Neural progenitor cell (in vitro differentiated cells): ENCODE results near the gene UBE2F. TPM values are rescaled to one million over a fixed set of nuclear protein-coding genes. Genes with fewer than 3 reads are reported as not detected.
"Not testable (repeated sequence)": the region's sequence is repeated elsewhere in the genome, so short reads cannot be mapped to it uniquely, and the experiment has no call there.

Experiments
- DNase-seq: peaks from one replicate; pipeline ENCODE4 v3.0.0-alpha.2; 2016; ENCODE audit warnings: low spot score
- H2AFZ ChIP-seq: fragments of 200-600 bp; sonication (generic); replicated peaks from 2 replicates; pipeline ENCODE4 v1.6.1; 2016; ENCODE audit warnings: antibody characterized with exemption
- H3F3A ChIP-seq: fragments of 200-600 bp; sonication (generic); 2 replicates; pipeline ENCODE4 v1.6.1; 2016; ENCODE audit warnings: antibody characterized with exemption, low read depth
- H3K27ac ChIP-seq: fragments of 200-600 bp; sonication (generic); 2 replicates; pipeline ENCODE4 v1.5.1; 2016; ENCODE audit warnings: mild to moderate bottlenecking
- H3K27me3 ChIP-seq: fragments of 200-600 bp; sonication (generic); 2 replicates; pipeline ENCODE4 v1.6.1; 2016; ENCODE audit warnings: mild to moderate bottlenecking, moderate library complexity
- H3K36me3 ChIP-seq: fragments of 200-600 bp; sonication (generic); 2 replicates; pipeline ENCODE4 v1.5.1; 2016
- H3K4me1 ChIP-seq: fragments of 200-600 bp; sonication (generic); 2 replicates; pipeline ENCODE4 v1.6.1; 2016; ENCODE audit warnings: mixed run types
- H3K4me2 ChIP-seq: fragments of 200-600 bp; sonication (generic); 2 replicates; pipeline ENCODE4 v1.6.1; 2016
- H3K4me3 ChIP-seq: fragments of 200-600 bp; sonication (generic); 2 replicates; pipeline ENCODE4 v1.5.1; 2016
- H3K79me2 ChIP-seq: fragments of 200-600 bp; sonication (generic); 2 replicates; pipeline ENCODE4 v1.6.1; 2016; ENCODE audit warnings: low read depth
- H3K9ac ChIP-seq: fragments of 200-600 bp; sonication (generic); 2 replicates; pipeline ENCODE4 v1.6.1; 2016
- H3K9me3 ChIP-seq: fragments of 200-600 bp; sonication (generic); 2 replicates; pipeline ENCODE4 v1.5.1; 2016; ENCODE audit warnings: low read depth
- H4K20me1 ChIP-seq: fragments of 200-600 bp; sonication (generic); 2 replicates; pipeline ENCODE4 v1.6.1; 2016; ENCODE audit warnings: low read depth
- H3K27ac Mint-ChIP-seq: 3 replicates; pipeline ENCODE4 v1.8.0; 2021; ENCODE audit warnings: mixed read lengths
- H3K27me3 Mint-ChIP-seq: 2 replicates; pipeline ENCODE4 v1.8.0; 2022; ENCODE audit warnings: low read depth, mild to moderate bottlenecking, inconsistent platforms, moderate library complexity, mixed read lengths; ENCODE audit not compliant: insufficient read depth
- H3K36me3 Mint-ChIP-seq: 3 replicates; pipeline ENCODE4 v1.8.0; 2021; ENCODE audit warnings: mixed read lengths
- H3K4me1 Mint-ChIP-seq: 3 replicates; pipeline ENCODE4 v1.8.0; 2021; ENCODE audit warnings: mixed read lengths
- H3K4me3 Mint-ChIP-seq: 3 replicates; pipeline ENCODE4 v1.8.0; 2021; ENCODE audit warnings: mild to moderate bottlenecking, moderate library complexity, mixed read lengths
- H3K9me3 Mint-ChIP-seq: 3 replicates; pipeline ENCODE4 v1.8.0; 2020; ENCODE audit warnings: mixed read lengths
- CTCF ChIP-seq: fragments of 200-600 bp; sonication (generic); IDR thresholded peaks from 2 replicates; pipeline ENCODE4 v1.5.1; 2017; ENCODE audit warnings: antibody characterized with exemption, mild to moderate bottlenecking
- EZH2 ChIP-seq: fragments of 200-600 bp; sonication (generic); IDR thresholded peaks from 2 replicates; pipeline ENCODE4 v1.6.1; 2017; ENCODE audit warnings: antibody characterized with exemption, mild to moderate bottlenecking, moderate library complexity
- EZH2phosphoT487 ChIP-seq: fragments of 200-600 bp; sonication (generic); IDR thresholded peaks from 2 replicates; pipeline ENCODE4 v1.6.1; 2017; ENCODE audit warnings: antibody characterized with exemption
- total RNA-seq: library from RNA; depleted of rRNA; stranded (reverse); fragments of >200 nt; gene quantifications from 2 replicates; pipeline ENCODE4 v1.2.3, GENCODE V29; 2015; ENCODE audit warnings: low replicate concordance

Gene UBE2F
- total RNA-seq, 1 donor from 2014 or later, result 77.4 TPM

GRCh38 chr2:237946423-237946822 lies 20.4 kb upstream of the UBE2F start:
- Histone ChIP-seq H3K27me3 (no peaks in the 10 kb centered on the region), H3K9me3 (no peaks in the 10 kb centered on the region), H3K4me1 (no peaks in the 10 kb centered on the region), H3K4me2 (no peak overlapping the region), H2AFZ (no peak overlapping the region), H4K20me1 (no peaks in the 10 kb centered on the region), H3K27ac (no peak overlapping the region), H3K79me2 (no peaks in the 10 kb centered on the region), H3F3A (no peaks in the 10 kb centered on the region), H3K36me3 (no peaks in the 10 kb centered on the region), H3K9ac (no peak overlapping the region), H3K4me3 (no peak overlapping the region)
- TF ChIP-seq EZH2 (no peak), CTCF (no peak), EZH2phosphoT487 (no peak)
- peaks cover 16% of the 10 kb centered on the region for H3K9me3 Mint-ChIP-seq
- H3K4me3 Mint-ChIP-seq, result no peak overlapping the region
- no peaks in the 10 kb centered on the region for H3K36me3 Mint-ChIP-seq
- H3K27ac Mint-ChIP-seq, result no peak overlapping the region
- peaks cover 15% of the 10 kb centered on the region for H3K27me3 Mint-ChIP-seq
- H3K4me1 Mint-ChIP-seq, result no peaks in the 10 kb centered on the region
- DNase-seq, result no peak

GRCh38 chr2:237951354-237951753 lies 15.5 kb upstream of the UBE2F start:
- not testable (repeated sequence) for H3K79me2 ChIP-seq, H3K9ac ChIP-seq, H3K36me3 ChIP-seq, H3K27ac ChIP-seq, H3K9me3 ChIP-seq, H4K20me1 ChIP-seq, H3K4me2 ChIP-seq, H2AFZ ChIP-seq, DNase-seq, H3K4me3 ChIP-seq, H3K36me3 Mint-ChIP-seq, H3K27ac Mint-ChIP-seq, H3K27me3 Mint-ChIP-seq, H3K4me1 Mint-ChIP-seq, H3F3A ChIP-seq, H3K4me3 Mint-ChIP-seq, H3K9me3 Mint-ChIP-seq, H3K4me1 ChIP-seq
- H3K27me3 ChIP-seq, result peaks cover 23% of the 10 kb centered on the region

GRCh38 chr2:237951878-237952277 lies 14.9 kb upstream of the UBE2F start:
- TF ChIP-seq EZH2 (no peak), CTCF (no peak), EZH2phosphoT487 (no peak)
- Histone ChIP-seq H4K20me1 (no peaks in the 10 kb centered on the region), H2AFZ (no peak overlapping the region), H3K36me3 (no peaks in the 10 kb centered on the region), H3K4me3 (no peak overlapping the region), H3K27me3 (peaks cover 28% of the 10 kb centered on the region), H3K4me2 (no peak overlapping the region), H3K9me3 (no peaks in the 10 kb centered on the region), H3F3A (no peaks in the 10 kb centered on the region), H3K4me1 (no peaks in the 10 kb centered on the region), H3K79me2 (no peaks in the 10 kb centered on the region), H3K27ac (no peak overlapping the region), H3K9ac (no peak overlapping the region)
- Mint-ChIP-seq H3K4me1 (no peaks in the 10 kb centered on the region), H3K9me3 (peaks cover 4% of the 10 kb centered on the region), H3K36me3 (no peaks in the 10 kb centered on the region), H3K27ac (no peak overlapping the region), H3K4me3 (no peak overlapping the region), H3K27me3 (peaks cover 6% of the 10 kb centered on the region)
- DNase-seq, result no peak

GRCh38 chr2:237952851-237953250 lies 14.0 kb upstream of the UBE2F start:
- no peaks in the 10 kb centered on the region for H3F3A ChIP-seq
- no peak for DNase-seq
- Mint-ChIP-seq H3K27me3 (peaks cover 8% of the 10 kb centered on the region), H3K4me1 (no peaks in the 10 kb centered on the region), H3K9me3 (no peaks in the 10 kb centered on the region), H3K27ac (no peak overlapping the region), H3K36me3 (no peaks in the 10 kb centered on the region), H3K4me3 (no peak overlapping the region)
- no peak overlapping the region for H3K4me2 ChIP-seq
- peaks cover 38% of the 10 kb centered on the region for H3K27me3 ChIP-seq
- no peak overlapping the region for H3K4me3 ChIP-seq
- TF ChIP-seq CTCF, result no peak
- TF ChIP-seq EZH2, result no peak
- no peak for TF ChIP-seq EZH2phosphoT487
- no peak overlapping the region for H3K27ac ChIP-seq
- H3K4me1 ChIP-seq, result no peaks in the 10 kb centered on the region
- H3K9me3 ChIP-seq, result no peaks in the 10 kb centered on the region
- no peak overlapping the region for H2AFZ ChIP-seq
- H4K20me1 ChIP-seq, result no peaks in the 10 kb centered on the region
- H3K9ac ChIP-seq, result no peak overlapping the region
- H3K36me3 ChIP-seq, result no peaks in the 10 kb centered on the region
- H3K79me2 ChIP-seq, result no peaks in the 10 kb centered on the region
